K562 (cell line): ENCODE results near the gene PRCC. TPM values are rescaled to one million over a fixed set of nuclear protein-coding genes. Genes with fewer than 3 reads are reported as not detected.

Experiments used
- MCM3 ChIP-seq: fragments of 450-650 bp; IDR thresholded peaks from 2 replicates; pipeline ENCODE4 v1.6.1; 2016
- NFXL1 ChIP-seq: fragments of 450-650 bp; formaldehyde crosslinking; IDR thresholded peaks from 2 replicates; pipeline ENCODE4 v1.4.0; 2021; ENCODE audit warnings: mild to moderate bottlenecking
- RAD21 ChIP-seq, 2 experiments: fragments of 250-450 bp in 1 of 2; fragments of 450-650 bp in 1 of 2; sonication (Bioruptor Pico) in 1 of 2; formaldehyde crosslinking in 1 of 2; IDR thresholded peaks in 1 of 2; conservative IDR thresholded peaks in 1 of 2; 2 replicates each; pipeline versions ENCODE4 v1.4.0 to v1.8.0; 2020 to 2022; ENCODE audit warnings: mild to moderate bottlenecking in 2 of 2, moderate library complexity in 1 of 2
- SMARCC2 ChIP-seq: fragments of 450-650 bp; IDR thresholded peaks from 2 replicates; pipeline ENCODE4 v1.6.1; 2017; ENCODE audit warnings: antibody characterized with exemption, moderate library complexity, mild to moderate bottlenecking, low read depth
- SRF ChIP-seq, 2 experiments: fragments of 250-450, 450-650 bp in 1 of 2; sonication (Bioruptor Pico) in 1 of 2; sonication (generic) in 1 of 2; formaldehyde crosslinking; IDR thresholded peaks; 2 replicates each; pipeline versions ENCODE4 v1.5.0 to v1.5.1; 2020 to 2022; ENCODE audit warnings: mild to moderate bottlenecking in 1 of 2, missing genetic modification reagents in 1 of 2
- SRSF9 ChIP-seq: fragments of 200-400 bp; formaldehyde crosslinking; IDR thresholded peaks from 2 replicates; pipeline ENCODE4 v1.6.1; 2017; ENCODE audit warnings: low read depth, low read length, borderline replicate concordance
- TCF15 ChIP-seq: fragments of 250-450 bp; sonication (Bioruptor Pico); IDR thresholded peaks from 2 replicates; pipeline ENCODE4 v1.8.0; 2022; ENCODE audit warnings: moderate library complexity, mild to moderate bottlenecking, inconsistent platforms
- TRIM28 ChIP-seq: fragments of 450-650 bp; IDR thresholded peaks from 2 replicates; pipeline ENCODE4 v1.6.1; 2017
- ZC3H8 ChIP-seq: fragments of 450-650 bp; IDR thresholded peaks from 2 replicates; pipeline ENCODE4 v1.6.1; 2017
- ZHX1 ChIP-seq: fragments of 150-350 bp; conservative IDR thresholded peaks from 2 replicates; pipeline ENCODE4 v1.6.1; 2014; ENCODE audit warnings: low read length
- ZZZ3 ChIP-seq: fragments of 450-650 bp; IDR thresholded peaks from 2 replicates; pipeline ENCODE4 v1.6.1; 2016; ENCODE audit warnings: antibody characterized with exemption, mild to moderate bottlenecking, moderate library complexity
- polyA plus RNA-seq, 8 experiments: library from polyadenylated mRNA; depleted of rRNA in 4 of 8; stranded (reverse) in 5 of 8; unstranded in 3 of 8; fragments of >200 nt; fragmentation: Nextera tagmentation in 2 of 8; fragmentation: Illumina TruSeq in 1 of 8; extraction: Ambion mirVana in 2 of 8; extraction: Trizol in 1 of 8; gene quantifications; 2 replicates each; pipeline versions ENCODE4 v1.2.1 to v1.2.3, GENCODE V29; 2011 to 2014; ENCODE audit warnings: inconsistent platforms in 1 of 8, missing spikeins in 1 of 8
- total RNA-seq, 7 experiments: library from RNA; depleted of rRNA in 6 of 7; stranded (reverse); fragments of >200 nt in 6 of 7; fragmentation: Illumina TruSeq in 2 of 7; extraction: Trizol in 2 of 7; gene quantifications; 2 replicates each; pipeline versions ENCODE4 v1.2.1 to v1.2.3, GENCODE V29; 2011 to 2021; ENCODE audit warnings: low replicate concordance in 1 of 7
- TF ChIP-seq, protein P1 (sequence below): fragments of 450-650 bp; IDR thresholded peaks from 2 replicates; pipeline ENCODE4 v1.6.1; 2016; ENCODE audit warnings: mild to moderate bottlenecking, moderate library complexity

Gene PRCC
- total and polyA plus RNA-seq, 9 of the 15 experiments (the other 6 are each of a cell fraction or from before 2014, with no cell fraction given), result 23.9 to 201 (median 41.1) TPM

- TF ChIP-seq, protein P1, sequence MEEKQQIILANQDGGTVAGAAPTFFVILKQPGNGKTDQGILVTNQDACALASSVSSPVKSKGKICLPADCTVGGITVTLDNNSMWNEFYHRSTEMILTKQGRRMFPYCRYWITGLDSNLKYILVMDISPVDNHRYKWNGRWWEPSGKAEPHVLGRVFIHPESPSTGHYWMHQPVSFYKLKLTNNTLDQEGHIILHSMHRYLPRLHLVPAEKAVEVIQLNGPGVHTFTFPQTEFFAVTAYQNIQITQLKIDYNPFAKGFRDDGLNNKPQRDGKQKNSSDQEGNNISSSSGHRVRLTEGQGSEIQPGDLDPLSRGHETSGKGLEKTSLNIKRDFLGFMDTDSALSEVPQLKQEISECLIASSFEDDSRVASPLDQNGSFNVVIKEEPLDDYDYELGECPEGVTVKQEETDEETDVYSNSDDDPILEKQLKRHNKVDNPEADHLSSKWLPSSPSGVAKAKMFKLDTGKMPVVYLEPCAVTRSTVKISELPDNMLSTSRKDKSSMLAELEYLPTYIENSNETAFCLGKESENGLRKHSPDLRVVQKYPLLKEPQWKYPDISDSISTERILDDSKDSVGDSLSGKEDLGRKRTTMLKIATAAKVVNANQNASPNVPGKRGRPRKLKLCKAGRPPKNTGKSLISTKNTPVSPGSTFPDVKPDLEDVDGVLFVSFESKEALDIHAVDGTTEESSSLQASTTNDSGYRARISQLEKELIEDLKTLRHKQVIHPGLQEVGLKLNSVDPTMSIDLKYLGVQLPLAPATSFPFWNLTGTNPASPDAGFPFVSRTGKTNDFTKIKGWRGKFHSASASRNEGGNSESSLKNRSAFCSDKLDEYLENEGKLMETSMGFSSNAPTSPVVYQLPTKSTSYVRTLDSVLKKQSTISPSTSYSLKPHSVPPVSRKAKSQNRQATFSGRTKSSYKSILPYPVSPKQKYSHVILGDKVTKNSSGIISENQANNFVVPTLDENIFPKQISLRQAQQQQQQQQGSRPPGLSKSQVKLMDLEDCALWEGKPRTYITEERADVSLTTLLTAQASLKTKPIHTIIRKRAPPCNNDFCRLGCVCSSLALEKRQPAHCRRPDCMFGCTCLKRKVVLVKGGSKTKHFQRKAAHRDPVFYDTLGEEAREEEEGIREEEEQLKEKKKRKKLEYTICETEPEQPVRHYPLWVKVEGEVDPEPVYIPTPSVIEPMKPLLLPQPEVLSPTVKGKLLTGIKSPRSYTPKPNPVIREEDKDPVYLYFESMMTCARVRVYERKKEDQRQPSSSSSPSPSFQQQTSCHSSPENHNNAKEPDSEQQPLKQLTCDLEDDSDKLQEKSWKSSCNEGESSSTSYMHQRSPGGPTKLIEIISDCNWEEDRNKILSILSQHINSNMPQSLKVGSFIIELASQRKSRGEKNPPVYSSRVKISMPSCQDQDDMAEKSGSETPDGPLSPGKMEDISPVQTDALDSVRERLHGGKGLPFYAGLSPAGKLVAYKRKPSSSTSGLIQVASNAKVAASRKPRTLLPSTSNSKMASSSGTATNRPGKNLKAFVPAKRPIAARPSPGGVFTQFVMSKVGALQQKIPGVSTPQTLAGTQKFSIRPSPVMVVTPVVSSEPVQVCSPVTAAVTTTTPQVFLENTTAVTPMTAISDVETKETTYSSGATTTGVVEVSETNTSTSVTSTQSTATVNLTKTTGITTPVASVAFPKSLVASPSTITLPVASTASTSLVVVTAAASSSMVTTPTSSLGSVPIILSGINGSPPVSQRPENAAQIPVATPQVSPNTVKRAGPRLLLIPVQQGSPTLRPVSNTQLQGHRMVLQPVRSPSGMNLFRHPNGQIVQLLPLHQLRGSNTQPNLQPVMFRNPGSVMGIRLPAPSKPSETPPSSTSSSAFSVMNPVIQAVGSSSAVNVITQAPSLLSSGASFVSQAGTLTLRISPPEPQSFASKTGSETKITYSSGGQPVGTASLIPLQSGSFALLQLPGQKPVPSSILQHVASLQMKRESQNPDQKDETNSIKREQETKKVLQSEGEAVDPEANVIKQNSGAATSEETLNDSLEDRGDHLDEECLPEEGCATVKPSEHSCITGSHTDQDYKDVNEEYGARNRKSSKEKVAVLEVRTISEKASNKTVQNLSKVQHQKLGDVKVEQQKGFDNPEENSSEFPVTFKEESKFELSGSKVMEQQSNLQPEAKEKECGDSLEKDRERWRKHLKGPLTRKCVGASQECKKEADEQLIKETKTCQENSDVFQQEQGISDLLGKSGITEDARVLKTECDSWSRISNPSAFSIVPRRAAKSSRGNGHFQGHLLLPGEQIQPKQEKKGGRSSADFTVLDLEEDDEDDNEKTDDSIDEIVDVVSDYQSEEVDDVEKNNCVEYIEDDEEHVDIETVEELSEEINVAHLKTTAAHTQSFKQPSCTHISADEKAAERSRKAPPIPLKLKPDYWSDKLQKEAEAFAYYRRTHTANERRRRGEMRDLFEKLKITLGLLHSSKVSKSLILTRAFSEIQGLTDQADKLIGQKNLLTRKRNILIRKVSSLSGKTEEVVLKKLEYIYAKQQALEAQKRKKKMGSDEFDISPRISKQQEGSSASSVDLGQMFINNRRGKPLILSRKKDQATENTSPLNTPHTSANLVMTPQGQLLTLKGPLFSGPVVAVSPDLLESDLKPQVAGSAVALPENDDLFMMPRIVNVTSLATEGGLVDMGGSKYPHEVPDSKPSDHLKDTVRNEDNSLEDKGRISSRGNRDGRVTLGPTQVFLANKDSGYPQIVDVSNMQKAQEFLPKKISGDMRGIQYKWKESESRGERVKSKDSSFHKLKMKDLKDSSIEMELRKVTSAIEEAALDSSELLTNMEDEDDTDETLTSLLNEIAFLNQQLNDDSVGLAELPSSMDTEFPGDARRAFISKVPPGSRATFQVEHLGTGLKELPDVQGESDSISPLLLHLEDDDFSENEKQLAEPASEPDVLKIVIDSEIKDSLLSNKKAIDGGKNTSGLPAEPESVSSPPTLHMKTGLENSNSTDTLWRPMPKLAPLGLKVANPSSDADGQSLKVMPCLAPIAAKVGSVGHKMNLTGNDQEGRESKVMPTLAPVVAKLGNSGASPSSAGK, result no peak
- no peak for TF ChIP-seq TCF15
- no peak for TF ChIP-seq SMARCC2
- no peak for TF ChIP-seq NFXL1
- no peak for TF ChIP-seq ZC3H8
- peak; percentile 86 to 89 for TF ChIP-seq RAD21 (CRISPR knock-in tag; conservative IDR thresholded peaks at IDR 0.05 in 1 of 2, IDR thresholded peaks at IDR 0.05 in 1 of 2)
- no peak; a peak in 1 of 4 replicates for TF ChIP-seq SRF (CRISPR knock-in tag; IDR thresholded peaks at IDR 0.05)
- no peak for TF ChIP-seq ZHX1
- TF ChIP-seq ZZZ3, result no peak
- no peak for TF ChIP-seq SRSF9
- no peak for TF ChIP-seq MCM3
- no peak for TF ChIP-seq TRIM28
Measured at GRCh38 chr1:156797212-156797871, 30.0 kb downstream of the PRCC start (continued).
